NCI-H748 (cell line): ENCODE measurements around the gene PELI1.
"Not testable (repeated sequence)": the region's sequence is repeated elsewhere in the genome, so short reads cannot be mapped to it uniquely, and the experiment has no call there.

Source experiments
- DNase-seq: peaks from one replicate; lab custom pipeline; 2025; ENCODE audit not compliant: unreplicated experiment; lab: John Stamatoyannopoulos, UW

Gene PELI1

GRCh38 chr2:64092502-64092901, 51.7 kb downstream of the PELI1 start:
- no peak for DNase-seq

GRCh38 chr2:64090264-64090663, 54.0 kb downstream of the PELI1 start:
- DNase-seq = peak; percentile 10

- no peak for DNase-seq
These were observed 57.7 kb downstream of the PELI1 start for GRCh38 chr2:64086347-64087082.

GRCh38 chr2:64085936-64086335, 58.3 kb downstream of the PELI1 start:
- no peak for DNase-seq

- no peak for DNase-seq
These were observed 63.2 kb downstream of the PELI1 start for GRCh38 chr2:64081046-64081445.

GRCh38 chr2:64080179-64080578, 64.0 kb downstream of the PELI1 start:
- DNase-seq = no peak

GRCh38 chr2:64079688-64080087, 64.5 kb downstream of the PELI1 start:
- DNase-seq = not testable (repeated sequence)

GRCh38 chr2:64076828-64077227, 67.4 kb downstream of the PELI1 start:
- DNase-seq = not testable (repeated sequence)

GRCh38 chr2:64074616-64075015, 69.6 kb downstream of the PELI1 start:
- peak; percentile 17 for DNase-seq

GRCh38 chr2:64067326-64067725, 76.9 kb downstream of the PELI1 start:
- no peak for DNase-seq

- DNase-seq = no peak
These were observed 78.7 kb downstream of the PELI1 start for GRCh38 chr2:64065516-64065915.

GRCh38 chr2:64063924-64064331, 80.3 kb downstream of the PELI1 start:
- DNase-seq = no peak

GRCh38 chr2:64063454-64063853, 80.8 kb downstream of the PELI1 start:
- peak; percentile 15 for DNase-seq

- peak; percentile 10 for DNase-seq
These were observed 81.4 kb downstream of the PELI1 start for GRCh38 chr2:64062840-64063239.

- no peak for DNase-seq
These were observed 85.0 kb downstream of the PELI1 start for GRCh38 chr2:64059270-64059669.

GRCh38 chr2:64056021-64056420, 88.2 kb downstream of the PELI1 start:
- no peak for DNase-seq

GRCh38 chr2:64054161-64054915, 89.9 kb downstream of the PELI1 start:
- DNase-seq = no peak

GRCh38 chr2:64052463-64053241, 91.6 kb downstream of the PELI1 start:
- DNase-seq = peak; percentile 18

GRCh38 chr2:64049633-64050220, 94.5 kb downstream of the PELI1 start:
- peak; percentile 78 for DNase-seq

GRCh38 chr2:64045938-64046337, 98.3 kb downstream of the PELI1 start:
- no peak for DNase-seq
